Tibial nerve (tissue), 4 donors: ENCODE data around the gene ING3.

Experiments used
- CTCF ChIP-seq, 5 experiments: fragments of 200-600 bp in 3 of 5; fragments of 450-650 bp in 2 of 5; sonication (generic) in 3 of 5; IDR thresholded peaks; one replicate each; pipeline ENCODE4 v1.5.1; 2016 to 2019; ENCODE audit warnings: antibody characterized with exemption in 5 of 5, mild to moderate bottlenecking in 3 of 5, moderate library complexity in 2 of 5
- EP300 ChIP-seq, 2 donors: sonication (generic); formaldehyde crosslinking; IDR thresholded peaks; one replicate each; pipeline ENCODE4 v1.6.1; 2017; ENCODE audit warnings: antibody characterized with exemption in 2 of 2, mild to moderate bottlenecking in 1 of 2
- POLR2A ChIP-seq, 2 donors: fragments of 450-650 bp; IDR thresholded peaks; one replicate each; pipeline ENCODE4 v1.6.1; 2017; ENCODE audit warnings: antibody characterized with exemption in 2 of 2, mild to moderate bottlenecking in 2 of 2, moderate library complexity in 2 of 2

DNA sequence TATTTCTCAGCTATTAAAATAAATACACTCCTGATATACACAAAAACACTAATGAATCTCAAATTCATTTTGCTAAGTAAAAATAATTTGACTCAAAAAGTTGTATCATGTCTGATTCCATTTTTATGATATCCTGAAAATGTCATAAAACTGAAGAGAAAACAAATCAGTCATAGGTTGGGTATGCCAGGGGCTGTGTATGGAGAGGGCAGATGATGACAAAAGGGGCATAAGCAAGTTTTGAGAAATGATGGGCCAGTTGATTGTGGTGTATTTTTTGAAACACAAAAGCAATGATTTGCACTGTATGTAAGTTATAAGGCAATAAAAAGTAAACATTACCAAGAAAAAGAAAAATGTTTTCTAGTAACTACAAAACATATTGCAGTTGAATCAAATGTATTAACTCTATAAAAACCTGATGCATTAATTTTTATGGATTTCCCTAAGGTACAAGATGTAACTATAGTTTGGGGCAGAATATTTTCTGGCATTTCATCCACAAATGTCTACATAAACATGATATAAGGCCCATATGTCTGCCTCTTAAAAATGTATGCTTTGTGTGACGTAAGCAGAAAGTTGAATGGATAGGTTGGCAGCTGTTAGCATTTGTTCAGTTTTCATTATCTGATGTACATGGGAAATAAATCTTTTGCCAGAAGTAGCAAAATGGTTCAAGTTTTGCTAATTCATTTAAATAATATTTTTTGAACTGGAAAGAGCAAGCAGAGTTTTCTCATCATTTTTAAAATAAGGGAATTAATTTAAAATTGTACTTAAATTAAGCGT lies 35.1 kb upstream of the ING3 start:
- no peak for TF ChIP-seq CTCF (IDR thresholded peaks at IDR 0.05)
- TF ChIP-seq POLR2A (IDR thresholded peaks at IDR 0.05): no peak
- TF ChIP-seq EP300 (IDR thresholded peaks at IDR 0.05): no peak
